T47D (cell line): ENCODE measurements around the gene CLNK.
A peak's percentile ranks its signal among the peaks of the same experiment; 100 is the strongest.

Experiments
- DNase-seq, 2 experiments: peaks; one replicate each; pipeline versions ENCODE4 v3.0.0 to v3.0.0-alpha.2; 2011 to 2012; ENCODE audit warnings: low read depth in 1 of 2, low spot score in 1 of 2
- JUND ChIP-seq: IDR thresholded peaks from 2 replicates; pipeline ENCODE4 v1.6.1; 2012; ENCODE audit warnings: low read depth
- in situ Hi-C: cut with HindIII; loops from 2 replicates; pipeline ENCODE4 v1.10.0; 2016; ENCODE audit warnings: low sequenced_read_pairs, low pct_unique_long_range_greater_than_20kb

CLNK gene

GRCh38 chr4:10608501-10609219 lies 75.9 kb downstream of the CLNK start:
- in situ Hi-C loops: no loop called here
- no peak for DNase-seq
- TF ChIP-seq JUND: no peak

DNA sequence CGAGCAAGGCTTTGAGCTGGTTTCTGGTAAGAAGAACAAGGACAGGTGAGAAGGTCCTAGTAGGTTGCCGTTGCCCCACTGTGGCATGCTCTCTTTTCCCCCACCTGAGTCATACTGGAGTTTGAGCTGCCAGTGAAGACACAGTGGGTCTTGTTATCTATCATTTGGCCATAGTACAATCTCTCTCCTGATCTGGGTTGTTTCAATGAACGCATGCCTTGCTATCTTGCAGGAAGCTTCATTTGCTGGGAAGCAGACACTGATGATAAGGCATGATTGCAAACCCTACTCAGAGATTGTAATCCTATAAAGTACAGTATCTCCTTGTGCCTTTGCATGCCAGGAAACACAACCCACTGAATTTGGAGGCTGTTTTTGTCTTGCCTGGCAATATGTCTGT lies 77.4 kb downstream of the CLNK start:
- in situ Hi-C loops: no loop called here
- no peak for TF ChIP-seq JUND
- no peak for DNase-seq

DNA sequence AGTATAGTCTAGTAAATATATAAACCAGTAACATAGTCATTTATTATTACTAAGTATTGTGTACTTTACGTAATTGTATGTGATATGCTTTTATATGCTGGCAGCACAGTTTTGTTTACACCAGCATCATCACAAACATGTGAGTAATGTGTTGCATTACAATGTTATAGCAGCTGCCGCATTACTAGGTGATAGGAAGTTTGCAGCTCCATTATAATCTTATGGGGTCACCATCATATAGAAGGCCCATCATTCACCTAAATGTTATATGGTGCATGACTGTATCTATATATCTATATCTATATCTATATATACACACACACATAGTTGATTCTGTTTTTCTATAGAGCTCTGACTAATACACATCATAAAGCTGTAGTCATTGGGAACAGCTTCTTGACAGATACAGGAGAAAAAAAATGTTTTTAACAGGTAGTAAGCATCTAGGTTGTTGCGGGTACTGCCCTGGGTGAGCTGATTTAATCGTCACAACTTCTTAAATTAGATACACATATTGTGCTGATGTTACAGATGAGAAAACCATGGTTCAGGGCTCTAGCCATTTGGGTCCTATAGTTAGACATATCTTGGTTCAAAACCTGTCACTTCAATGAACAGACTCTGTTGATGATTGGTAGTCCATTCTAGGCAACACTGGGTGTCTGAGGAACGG lies 77.9 kb downstream of the CLNK start:
- no peak for DNase-seq
- in situ Hi-C loops: no loop called here
- TF ChIP-seq JUND: no peak

DNA sequence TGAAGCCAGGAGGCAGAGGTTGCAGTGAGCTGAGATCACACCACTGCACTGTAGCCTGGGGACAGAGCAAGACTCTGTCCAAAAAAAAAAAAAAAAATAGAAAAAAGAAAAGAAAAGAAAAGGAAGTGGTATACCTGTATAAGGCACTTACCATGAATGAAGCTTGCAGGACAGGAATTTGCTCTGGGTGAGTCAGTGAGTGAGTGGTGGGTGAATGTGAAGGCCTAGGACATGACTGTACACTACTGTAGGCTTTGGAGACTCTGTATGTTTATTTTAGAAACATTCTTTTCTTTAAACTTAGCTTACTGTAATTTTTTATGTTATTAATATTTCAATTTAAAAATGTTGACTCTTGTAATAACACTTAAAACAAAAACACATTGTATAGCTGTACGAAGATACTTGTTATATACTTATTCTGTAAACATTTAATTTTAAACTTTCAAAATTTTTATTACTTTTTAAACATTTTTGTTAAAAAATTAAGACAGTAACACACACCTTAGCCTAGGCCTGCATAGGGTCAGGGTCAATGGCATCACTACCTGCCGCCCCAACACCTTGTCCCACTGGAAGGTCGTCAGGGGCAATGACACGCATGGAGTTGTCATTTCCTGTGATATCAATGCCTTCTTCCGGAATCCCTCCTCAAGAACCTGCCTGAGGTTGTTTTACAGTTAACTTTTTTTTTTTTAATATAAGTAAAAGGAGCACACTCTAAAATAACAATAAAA lies 78.7 kb downstream of the CLNK start:
- no peak for TF ChIP-seq JUND
- DNase-seq: no peak
- in situ Hi-C loops: no loop called here

GRCh38 chr4:10605031-10605430 lies 79.5 kb downstream of the CLNK start:
- no peak for DNase-seq
- in situ Hi-C loops: no loop called here
- TF ChIP-seq JUND: no peak

GRCh38 chr4:10599574-10599973 lies 85.0 kb downstream of the CLNK start:
- no peak for TF ChIP-seq JUND
- in situ Hi-C loops: no loop called here
- no peak for DNase-seq

DNA sequence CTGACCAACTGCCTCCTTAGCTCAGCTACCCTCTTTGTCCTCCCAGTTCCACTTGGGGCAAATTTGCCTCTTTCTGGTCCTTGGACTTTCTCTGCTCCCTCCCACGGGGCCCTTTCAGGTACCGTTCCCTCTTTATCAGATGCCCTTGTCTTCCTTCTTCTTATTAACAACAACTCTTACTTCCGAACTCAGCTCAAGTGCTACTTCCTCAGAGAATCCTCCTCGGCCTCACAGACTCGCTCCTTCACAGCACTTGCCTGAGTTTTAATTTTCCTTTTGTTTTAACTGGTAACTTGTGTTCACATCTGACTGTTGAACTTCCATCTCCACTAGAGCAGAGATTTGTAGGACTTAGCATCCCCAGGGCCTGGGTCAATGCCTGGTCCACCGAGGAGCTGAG lies 85.7 kb downstream of the CLNK start:
- in situ Hi-C loops: no loop called here
- TF ChIP-seq JUND: no peak
- no peak for DNase-seq

DNA sequence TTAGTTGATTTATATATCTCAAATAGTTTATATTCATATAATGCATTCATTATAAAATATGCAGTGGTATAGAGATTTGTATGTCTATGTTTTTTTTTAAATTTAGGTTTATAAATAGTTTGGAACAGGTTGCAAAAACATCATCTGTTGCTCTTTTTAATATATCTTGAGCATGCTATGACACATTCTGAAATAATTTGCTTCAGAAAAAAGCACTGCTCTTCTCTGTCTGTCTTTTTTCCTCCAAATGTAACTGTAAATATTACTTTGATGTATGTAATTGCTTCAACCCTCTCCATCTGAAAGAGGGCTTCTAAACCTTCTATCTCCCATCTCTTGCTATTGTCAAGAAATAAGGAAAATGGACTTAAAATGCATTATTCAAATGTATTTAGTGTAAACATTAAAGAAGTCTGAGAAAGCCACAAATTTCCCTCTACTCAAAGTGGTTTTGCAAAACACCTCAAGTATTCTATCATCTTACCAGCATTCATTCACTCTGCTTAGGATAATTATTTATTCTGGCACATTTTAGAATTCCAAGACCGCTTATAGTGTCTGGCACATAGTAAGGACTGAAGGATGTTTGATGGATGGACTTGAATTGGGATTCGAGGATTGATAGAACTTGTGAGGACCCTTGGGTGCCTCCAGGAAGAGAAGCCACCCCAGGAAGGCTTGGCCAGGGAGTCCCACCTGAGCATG lies 87.8 kb downstream of the CLNK start:
- in situ Hi-C loops: no loop called here
- DNase-seq: no peak
- TF ChIP-seq JUND: no peak

GRCh38 chr4:10593130-10593529 lies 91.4 kb downstream of the CLNK start:
- no peak for TF ChIP-seq JUND
- peak in 1 of 2 experiments; percentile 31 for DNase-seq
- in situ Hi-C loops: no loop called here

- no peak for DNase-seq
- TF ChIP-seq JUND: no peak
- in situ Hi-C loops: no loop called here
Observed at GRCh38 chr4:10590896-10591295, 93.7 kb downstream of the CLNK start.

- DNase-seq: no peak
- in situ Hi-C loops: no loop called here
- TF ChIP-seq JUND: no peak
Observed at GRCh38 chr4:10589799-10590198, 94.8 kb downstream of the CLNK start.

- in situ Hi-C loops: no loop called here
- no peak for DNase-seq
- TF ChIP-seq JUND: no peak
Observed at GRCh38 chr4:10589321-10589720, 95.2 kb downstream of the CLNK start.
